ENCODE results near the gene CFAP141. TPM values are rescaled to one million over a fixed set of nuclear protein-coding genes. Genes with fewer than 3 reads are reported as not detected.

Gene CFAP141
- total RNA-seq, 4 donors from 2014 or later: not detected

DNA sequence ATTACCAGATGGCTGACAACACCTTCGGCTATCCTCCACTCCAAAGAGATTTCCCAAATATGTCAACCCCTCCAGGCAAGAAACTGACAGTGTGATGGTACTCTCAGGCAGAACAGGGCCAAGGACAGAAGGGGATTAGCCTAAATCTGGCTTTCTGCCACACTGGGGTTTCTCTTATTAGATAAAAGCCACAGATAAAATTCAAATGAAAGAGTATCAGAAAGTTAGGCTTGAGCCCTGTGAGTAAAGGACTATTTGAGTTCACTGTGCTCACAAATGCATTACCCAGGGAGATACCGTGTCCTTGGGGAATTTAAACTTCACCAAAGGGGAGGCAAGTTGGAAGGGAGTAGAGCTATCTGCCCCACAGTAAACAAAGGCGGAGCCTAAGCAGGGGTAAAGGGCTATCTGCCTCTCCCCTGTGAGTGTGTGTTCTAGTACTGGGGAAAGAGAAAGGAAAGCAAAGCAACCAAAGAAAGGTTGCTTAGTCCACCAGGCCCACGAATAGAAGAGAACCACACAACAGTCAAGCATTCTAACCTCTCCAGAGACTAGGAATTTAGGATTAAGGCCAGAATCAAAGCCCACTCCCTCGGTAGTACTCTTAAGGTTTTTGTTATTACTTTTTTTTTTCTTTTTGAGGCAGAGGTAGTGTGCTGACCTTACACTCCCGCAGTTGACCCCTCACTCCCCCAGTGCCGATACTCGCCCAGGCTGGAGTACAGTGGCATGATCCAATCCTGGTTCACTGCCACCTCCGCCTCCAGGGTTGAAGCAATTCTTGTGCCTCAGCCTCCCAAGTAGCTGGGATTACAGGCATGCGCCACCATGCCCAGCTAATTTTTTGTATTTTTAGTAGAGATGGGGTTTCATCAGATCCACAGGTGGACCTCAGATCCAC is 27.0 kb downstream of the CFAP141 start:
- H3K27ac ChIP-seq: no peak overlapping the region
- peaks cover 7% of the 10 kb centered on the region for H3K36me3 ChIP-seq
- DNase-seq (ENCODE audit: low spot score in 2 of 2): no peak
- no peaks in the 10 kb centered on the region for H3K27me3 ChIP-seq
- H3K9me3 ChIP-seq: no peaks in the 10 kb centered on the region
- H3K4me1 ChIP-seq: peaks cover 68% of the 10 kb centered on the region
- WGBS: 71% methylated on average over 10 of the region's 10 CpGs
- no peak overlapping the region for H3K4me3 ChIP-seq
- TF ChIP-seq POLR2A (IDR thresholded peaks at IDR 0.05) (no peak), POLR2AphosphoS5 (IDR thresholded peaks at IDR 0.05) (no peak)

DNA sequence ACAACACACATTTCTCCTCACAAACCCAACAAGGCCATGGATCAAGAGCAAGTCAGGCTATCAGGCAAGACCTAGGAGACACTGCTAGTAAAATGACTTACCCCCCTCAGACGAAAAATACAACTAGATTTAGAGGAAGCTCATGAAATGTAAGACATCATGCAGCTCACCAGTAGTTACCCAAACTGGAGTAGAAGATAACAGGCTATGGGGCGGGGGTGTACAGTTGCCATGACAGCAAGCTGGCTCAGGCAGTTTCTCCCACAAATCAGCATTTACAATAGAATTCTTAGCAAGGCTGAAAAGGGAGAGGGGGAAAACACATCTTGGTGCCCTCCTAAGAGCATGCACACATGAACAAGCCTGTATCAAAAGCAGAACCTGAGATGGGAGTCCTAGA is 28.1 kb downstream of the CFAP141 start:
- Histone ChIP-seq H3K36me3 (peaks cover 17% of the 10 kb centered on the region), H3K27ac (no peak overlapping the region), H3K4me3 (no peak overlapping the region), H3K27me3 (no peaks in the 10 kb centered on the region), H3K9me3 (no peaks in the 10 kb centered on the region), H3K4me1 (peaks cover 62% of the 10 kb centered on the region)
- 49% methylated on average over 2 of the region's 2 CpGs for WGBS
- no peak for DNase-seq (ENCODE audit: low spot score in 2 of 2)
- TF ChIP-seq, protein P1, sequence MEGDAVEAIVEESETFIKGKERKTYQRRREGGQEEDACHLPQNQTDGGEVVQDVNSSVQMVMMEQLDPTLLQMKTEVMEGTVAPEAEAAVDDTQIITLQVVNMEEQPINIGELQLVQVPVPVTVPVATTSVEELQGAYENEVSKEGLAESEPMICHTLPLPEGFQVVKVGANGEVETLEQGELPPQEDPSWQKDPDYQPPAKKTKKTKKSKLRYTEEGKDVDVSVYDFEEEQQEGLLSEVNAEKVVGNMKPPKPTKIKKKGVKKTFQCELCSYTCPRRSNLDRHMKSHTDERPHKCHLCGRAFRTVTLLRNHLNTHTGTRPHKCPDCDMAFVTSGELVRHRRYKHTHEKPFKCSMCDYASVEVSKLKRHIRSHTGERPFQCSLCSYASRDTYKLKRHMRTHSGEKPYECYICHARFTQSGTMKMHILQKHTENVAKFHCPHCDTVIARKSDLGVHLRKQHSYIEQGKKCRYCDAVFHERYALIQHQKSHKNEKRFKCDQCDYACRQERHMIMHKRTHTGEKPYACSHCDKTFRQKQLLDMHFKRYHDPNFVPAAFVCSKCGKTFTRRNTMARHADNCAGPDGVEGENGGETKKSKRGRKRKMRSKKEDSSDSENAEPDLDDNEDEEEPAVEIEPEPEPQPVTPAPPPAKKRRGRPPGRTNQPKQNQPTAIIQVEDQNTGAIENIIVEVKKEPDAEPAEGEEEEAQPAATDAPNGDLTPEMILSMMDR (IDR thresholded peaks at IDR 0.05): no peak
- no peak for TF ChIP-seq EP300 (IDR thresholded peaks at IDR 0.05)
- TF ChIP-seq POLR2A (IDR thresholded peaks at IDR 0.05): no peak
- no peak for TF ChIP-seq POLR2AphosphoS5 (IDR thresholded peaks at IDR 0.05)

DNA sequence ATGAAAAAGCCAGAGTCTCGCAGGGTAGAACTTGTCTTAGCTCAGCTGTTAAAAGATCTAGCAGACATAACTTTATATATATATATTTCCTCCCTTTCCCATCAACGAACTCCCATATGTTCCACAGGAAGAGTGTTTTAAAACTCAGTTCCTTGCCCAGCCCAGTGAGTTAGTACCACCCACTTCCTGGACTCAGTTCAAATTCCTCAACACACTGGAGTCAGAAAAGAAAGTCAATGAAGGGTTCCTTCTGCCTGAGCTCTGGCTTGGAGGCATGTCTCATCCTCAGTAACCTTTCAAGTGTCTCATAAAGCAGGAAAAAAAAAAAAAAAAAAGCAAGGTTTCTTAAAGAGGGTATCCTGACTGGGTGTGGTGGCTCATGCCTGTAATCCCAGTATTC is 29.8 kb downstream of the CFAP141 start:
- H3K9me3 ChIP-seq: no peaks in the 10 kb centered on the region
- DNase-seq (ENCODE audit: low spot score in 2 of 2): no peak
- peaks cover 52% of the 10 kb centered on the region for H3K4me1 ChIP-seq
- TF ChIP-seq POLR2AphosphoS5 (IDR thresholded peaks at IDR 0.05) (no peak), EP300 (IDR thresholded peaks at IDR 0.05) (no peak), POLR2A (IDR thresholded peaks at IDR 0.05) (no peak)
- TF ChIP-seq, protein P1 (IDR thresholded peaks at IDR 0.05): no peak
- WGBS: 32% methylated on average over 2 of the region's 2 CpGs
- H3K27me3 ChIP-seq: no peaks in the 10 kb centered on the region
- no peak overlapping the region for H3K4me3 ChIP-seq
- no peak overlapping the region for H3K27ac ChIP-seq
- peaks cover 34% of the 10 kb centered on the region for H3K36me3 ChIP-seq

DNA sequence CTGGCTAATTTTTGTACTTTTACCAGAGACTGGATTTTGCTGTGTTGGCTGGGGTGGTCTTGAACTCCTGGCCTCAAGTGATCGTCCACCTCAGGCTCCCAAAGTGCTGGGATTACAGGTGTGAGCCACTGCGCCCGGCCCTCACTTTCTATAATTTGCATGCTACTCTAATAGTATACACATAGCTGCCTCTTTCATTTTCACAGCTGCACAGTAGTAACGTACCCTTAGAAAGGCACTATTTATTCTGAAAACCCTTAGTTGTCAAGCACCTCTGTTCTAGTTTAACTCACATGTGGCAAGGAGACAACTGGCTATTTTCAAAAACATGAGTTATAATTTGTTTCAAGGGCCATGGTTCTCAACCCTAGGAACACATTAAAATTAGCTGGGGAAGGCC is 31.5 kb downstream of the CFAP141 start:
- no peak overlapping the region for H3K27ac ChIP-seq
- 94% methylated on average over 4 of the region's 4 CpGs for WGBS
- no peak for DNase-seq (ENCODE audit: low spot score in 2 of 2)
- no peaks in the 10 kb centered on the region for H3K9me3 ChIP-seq
- H3K27me3 ChIP-seq: no peaks in the 10 kb centered on the region
- peaks cover 37% of the 10 kb centered on the region for H3K4me1 ChIP-seq
- H3K36me3 ChIP-seq: peaks cover 51% of the 10 kb centered on the region
- no peak overlapping the region for H3K4me3 ChIP-seq
- no peak for TF ChIP-seq POLR2A (IDR thresholded peaks at IDR 0.05)
- no peak for TF ChIP-seq POLR2AphosphoS5 (IDR thresholded peaks at IDR 0.05)
- TF ChIP-seq, protein P1 (IDR thresholded peaks at IDR 0.05): no peak
- TF ChIP-seq EP300 (IDR thresholded peaks at IDR 0.05): no peak

DNA sequence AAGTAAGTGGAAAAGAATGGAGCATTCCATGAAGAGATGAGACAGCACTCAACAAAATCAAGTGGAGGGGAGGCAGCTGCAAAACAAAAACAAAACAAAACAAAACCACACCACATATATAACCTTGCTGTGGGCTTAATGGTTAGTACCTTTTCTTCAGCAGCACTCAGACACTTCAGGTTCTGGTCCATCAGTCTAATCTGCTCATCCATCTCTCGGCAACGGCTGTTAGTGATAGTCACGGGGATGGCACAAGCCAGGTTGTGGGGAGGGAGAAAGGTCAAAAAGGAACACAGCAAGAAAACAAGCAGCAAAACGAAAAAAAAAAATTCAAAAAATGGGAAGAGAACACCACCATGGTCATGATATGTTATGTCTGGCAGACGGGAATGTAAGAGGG is 34.3 kb downstream of the CFAP141 start:
- Histone ChIP-seq H3K4me3 (no peak overlapping the region), H3K27ac (no peak overlapping the region), H3K4me1 (peaks cover 11% of the 10 kb centered on the region), H3K9me3 (no peaks in the 10 kb centered on the region), H3K36me3 (peaks cover 79% of the 10 kb centered on the region), H3K27me3 (no peaks in the 10 kb centered on the region)
- 90% methylated on average over 5 of the region's 5 CpGs for WGBS
- TF ChIP-seq, protein P1 (IDR thresholded peaks at IDR 0.05): no peak
- TF ChIP-seq POLR2AphosphoS5 (IDR thresholded peaks at IDR 0.05) (no peak), POLR2A (IDR thresholded peaks at IDR 0.05) (no peak), EP300 (IDR thresholded peaks at IDR 0.05) (no peak)
- DNase-seq (ENCODE audit: low spot score in 2 of 2): no peak

Data from suprapubic skin (tissue), 4 donors.